K562 (cell line): ENCODE data around the gene TEX22. TPM values are rescaled to one million over a fixed set of nuclear protein-coding genes. Genes with fewer than 3 reads are reported as not detected.

Experiments used
- ATAC-seq: fragments of 200-7000 bp; cut with Tn5 transposase; 3 replicates; pipeline ENCODE4 v1.9.1; 2020; ENCODE audit warnings: moderate library complexity
- BruUV-seq: library from RNA; stranded (reverse); fragments of 400-500 nt; replicated peaks from 2 replicates; lab custom pipeline; 2021; lab: Mats Ljungman, UMichigan
- CTCF ChIA-PET: fragments of 300-600 bp; formaldehyde crosslinking; extraction: SDS; loops from one replicate; lab custom pipeline; 2021; ENCODE audit warnings: low intra/inter-chr PET ratio; lab: Yijun Ruan, JAX
- POLR2A ChIA-PET: fragments of 300-600, 350-650 bp; sonication (Branson Sonifier 250); formaldehyde crosslinking; extraction: SDS; loops from one replicate; lab custom pipeline; 2021; ENCODE audit warnings: antibody characterized with exemption, inconsistent platforms; lab: Yijun Ruan, JAX
- DNase-seq, 4 experiments: peaks; one replicate each; pipeline versions ENCODE4 v3.0.0 to v3.0.0-alpha.2; 2011 to 2018; ENCODE audit warnings: low spot score in 3 of 4, mixed read lengths in 3 of 4; ENCODE audit errors: extremely low read depth in 1 of 4
- FAIRE-seq: peaks from 2 replicates; lab custom pipeline; 2011; peaks lifted over from hg19 to GRCh38; lab: Jason Lieb, UNC
- H2AFZ ChIP-seq: 2 replicates; pipeline ENCODE4 v1.6.0; 2011; ENCODE audit warnings: low read depth, low read length, control low read depth, inconsistent platforms
- H3K27ac ChIP-seq: fragments of 200-600 bp; 3 replicates; pipeline ENCODE4 v1.8.0; 2011; ENCODE audit warnings: low read depth, mild to moderate bottlenecking, control low read depth, inconsistent platforms, low read length, moderate library complexity, mixed read lengths; ENCODE audit errors: extremely low read depth
- H3K27me3 ChIP-seq, 2 experiments: fragments of 300-600 bp in 1 of 2; 2 replicates in 1 of 2; 3 replicates in 1 of 2; pipeline versions ENCODE4 v1.6.0 to v1.8.0; 2011; ENCODE audit warnings: inconsistent platforms in 2 of 2, low read length in 2 of 2, mild to moderate bottlenecking in 1 of 2, mixed read lengths in 1 of 2, moderate library complexity in 1 of 2; ENCODE audit not compliant: control insufficient read depth in 2 of 2, insufficient read depth in 2 of 2
- H3K36me3 ChIP-seq: fragments of 300-600 bp; 3 replicates; pipeline ENCODE4 v1.8.0; 2011; ENCODE audit warnings: mild to moderate bottlenecking, low read length, inconsistent platforms; ENCODE audit not compliant: control insufficient read depth, insufficient read depth
- H3K4me1 ChIP-seq, 2 experiments: fragments of 200-600 bp in 1 of 2; replicated peaks in 1 of 2; 2 replicates in 1 of 2; 3 replicates in 1 of 2; pipeline versions ENCODE4 v1.5.1 to v1.8.0; 2011; ENCODE audit warnings: inconsistent platforms in 2 of 2, low read length in 2 of 2, mild to moderate bottlenecking in 1 of 2, mixed read lengths in 1 of 2, moderate library complexity in 1 of 2; ENCODE audit not compliant: control insufficient read depth in 2 of 2, insufficient read depth in 2 of 2
- H3K4me2 ChIP-seq: 2 replicates; pipeline ENCODE4 v1.6.1; 2011; ENCODE audit warnings: low read length, control low read depth, inconsistent platforms, mixed read lengths; ENCODE audit not compliant: insufficient read depth
- H3K4me3 ChIP-seq: fragments of 200-600 bp; sonication (generic), shearing (Covaris generic); 2 replicates; pipeline ENCODE4 v1.5.1; 2016; ENCODE audit warnings: control low read depth, inconsistent platforms
- H3K79me2 ChIP-seq: fragments of 200-600 bp; 3 replicates; pipeline ENCODE4 v1.8.0; 2011; ENCODE audit warnings: low read length, inconsistent platforms; ENCODE audit not compliant: control insufficient read depth, insufficient read depth
- H3K9ac ChIP-seq, 2 experiments: 2 replicates each; pipeline versions ENCODE4 v1.6.0 to v1.6.1; 2011; ENCODE audit warnings: low read depth in 2 of 2, low read length in 2 of 2, control low read depth in 1 of 2, inconsistent platforms in 1 of 2, mild to moderate bottlenecking in 1 of 2, mixed read lengths in 1 of 2; ENCODE audit not compliant: insufficient read depth in 1 of 2
- H3K9me1 ChIP-seq: one replicate; pipeline ENCODE4 v1.6.0; 2011; ENCODE audit warnings: inconsistent platforms, mild to moderate bottlenecking, low read length, moderate library complexity; ENCODE audit not compliant: control insufficient read depth, insufficient read depth
- H3K9me3 ChIP-seq: replicated peaks from 2 replicates; pipeline ENCODE4 v1.5.1; 2011; ENCODE audit warnings: low read depth, low read length, inconsistent platforms; ENCODE audit not compliant: control insufficient read depth, insufficient read depth
- H4K20me1 ChIP-seq: replicated peaks from 2 replicates; pipeline ENCODE4 v1.6.1; 2011; ENCODE audit warnings: low read length, inconsistent platforms, mixed read lengths; ENCODE audit not compliant: control insufficient read depth, insufficient read depth
- BCOR ChIP-seq: fragments of 450-650 bp; IDR thresholded peaks from 2 replicates; pipeline ENCODE4 v1.6.1; 2016
- DIDO1 ChIP-seq: fragments of 450-650 bp; IDR thresholded peaks from 2 replicates; pipeline ENCODE4 v1.6.1; 2016; ENCODE audit warnings: low read depth, missing biosample characterization, missing genetic modification characterization
- DNMT1 ChIP-seq: fragments of 450-650 bp; IDR thresholded peaks from 2 replicates; pipeline ENCODE4 v1.6.1; 2016; ENCODE audit warnings: antibody characterized with exemption, mild to moderate bottlenecking
- ELF4 ChIP-seq: fragments of 450-650 bp; formaldehyde crosslinking; IDR thresholded peaks from 2 replicates; pipeline ENCODE4 v1.4.0; 2022; ENCODE audit warnings: missing genetic modification characterization
- HNRNPL ChIP-seq: fragments of 200-400 bp; formaldehyde crosslinking; IDR thresholded peaks from 2 replicates; pipeline ENCODE4 v1.6.1; 2017; ENCODE audit warnings: low read depth, mild to moderate bottlenecking, low read length
- NFATC3 ChIP-seq: fragments of 450-650 bp; IDR thresholded peaks from 2 replicates; pipeline ENCODE4 v1.6.1; 2017; ENCODE audit warnings: mild to moderate bottlenecking
- NR2F6 ChIP-seq: fragments of 450-650 bp; formaldehyde crosslinking; IDR thresholded peaks from 2 replicates; pipeline ENCODE4 v1.4.0; 2020; ENCODE audit warnings: mild to moderate bottlenecking
- PML ChIP-seq: IDR thresholded peaks from 2 replicates; pipeline ENCODE4 v1.6.1; 2012; ENCODE audit warnings: low read length, inconsistent platforms
- RBBP5 ChIP-seq: fragments of 200-600 bp; sonication (generic); IDR thresholded peaks from 2 replicates; pipeline ENCODE4 v1.6.1; 2012; ENCODE audit warnings: borderline replicate concordance, mild to moderate bottlenecking, low read length, control low read depth, inconsistent platforms; ENCODE audit not compliant: insufficient read depth, poor library complexity, severe bottlenecking
- SMAD1 ChIP-seq: fragments of 150-350 bp; IDR thresholded peaks from 2 replicates; pipeline ENCODE4 v1.6.1; 2014; ENCODE audit warnings: low read length, low read depth; ENCODE audit not compliant: partially characterized antibody
- SMC3 ChIP-seq: conservative IDR thresholded peaks from 2 replicates; pipeline ENCODE4 v1.6.1; 2011; ENCODE audit warnings: low read depth, low read length, improper control_type of control experiment; ENCODE audit not compliant: insufficient read depth
- SRSF7 ChIP-seq: fragments of 200-400 bp; formaldehyde crosslinking; optimal IDR thresholded peaks from 2 replicates; pipeline ENCODE3; 2017; ENCODE audit warnings: mild to moderate bottlenecking, low read depth, low read length
- TAF9B ChIP-seq: fragments of 450-650 bp; IDR thresholded peaks from 2 replicates; pipeline ENCODE4 v1.6.1; 2018; ENCODE audit warnings: mild to moderate bottlenecking; ENCODE audit not compliant: partially characterized antibody
- TGIF2 ChIP-seq: sonication (generic); formaldehyde crosslinking; IDR thresholded peaks from 2 replicates; pipeline ENCODE4 v1.8.1; 2022; ENCODE audit warnings: mild to moderate bottlenecking, missing genetic modification reagents, moderate library complexity
- ZNF124 ChIP-seq: sonication (generic); formaldehyde crosslinking; IDR thresholded peaks from 2 replicates; pipeline ENCODE4 v1.8.1; 2022; ENCODE audit warnings: missing genetic modification reagents
- ZNF133 ChIP-seq: fragments of 250-450 bp; sonication (Bioruptor Pico); IDR thresholded peaks from 2 replicates; pipeline ENCODE4 v1.4.0; 2020; ENCODE audit warnings: mild to moderate bottlenecking
- ZNF717 ChIP-seq: fragments of 250-450 bp; sonication (Bioruptor Pico); IDR thresholded peaks from 2 replicates; pipeline ENCODE4 v1.5.0; 2021
- WGBS: fragments of 100-300 bp; shearing (Covaris generic); methylation state at CpG from one replicate; pipeline ENCODE4 v1.1.6; 2016; ENCODE audit warnings: low coverage, mixed read lengths; ENCODE audit not compliant: insufficient coverage; ENCODE audit errors: missing lambda C conversion rate; 5-methylcytosine and 5-hydroxymethylcytosine counted together
- in situ Hi-C: fragments of 300-500 bp; cut with MboI; formaldehyde crosslinking; loops from 4 replicates; pipeline ENCODE4 v1.15.0; 2018; ENCODE audit warnings: inconsistent platforms, mixed read lengths
- intact Hi-C: fragments of 100-400 bp; cut with micrococcal nuclease; formaldehyde crosslinking; loops from 2 replicates; pipeline ENCODE4 v1.14.2; 2022
- polyA plus RNA-seq, 8 experiments: library from polyadenylated mRNA; depleted of rRNA in 4 of 8; stranded (reverse) in 5 of 8; unstranded in 3 of 8; fragments of >200 nt; fragmentation: Nextera tagmentation in 2 of 8; fragmentation: Illumina TruSeq in 1 of 8; extraction: Ambion mirVana in 2 of 8; extraction: Trizol in 1 of 8; gene quantifications; 2 replicates each; pipeline versions ENCODE4 v1.2.1 to v1.2.3, GENCODE V29; 2011 to 2014; ENCODE audit warnings: inconsistent platforms in 1 of 8, missing spikeins in 1 of 8
- total RNA-seq, 7 experiments: library from RNA; depleted of rRNA in 6 of 7; stranded (reverse); fragments of >200 nt in 6 of 7; fragmentation: Illumina TruSeq in 2 of 7; extraction: Trizol in 2 of 7; gene quantifications; 2 replicates each; pipeline versions ENCODE4 v1.2.1 to v1.2.3, GENCODE V29; 2011 to 2021; ENCODE audit warnings: low replicate concordance in 1 of 7
- TF ChIP-seq, protein P1 (sequence below): IDR thresholded peaks from 2 replicates; pipeline ENCODE4 v1.6.1; 2011; ENCODE audit warnings: borderline replicate concordance, low read depth, mild to moderate bottlenecking, moderate library complexity, low read length; ENCODE audit not compliant: insufficient read depth, poor library complexity, severe bottlenecking
- TF ChIP-seq, protein P2 (sequence below): fragments of 450-650 bp; IDR thresholded peaks from 2 replicates; pipeline ENCODE4 v1.6.1; 2018; ENCODE audit not compliant: partially characterized antibody

Gene TEX22
- total and polyA plus RNA-seq, 9 of the 15 experiments (the other 6 are each of a cell fraction or from before 2014, with no cell fraction given), result 0.04 to 1.7 (median 0.23) TPM; not detected in 2

DNA sequence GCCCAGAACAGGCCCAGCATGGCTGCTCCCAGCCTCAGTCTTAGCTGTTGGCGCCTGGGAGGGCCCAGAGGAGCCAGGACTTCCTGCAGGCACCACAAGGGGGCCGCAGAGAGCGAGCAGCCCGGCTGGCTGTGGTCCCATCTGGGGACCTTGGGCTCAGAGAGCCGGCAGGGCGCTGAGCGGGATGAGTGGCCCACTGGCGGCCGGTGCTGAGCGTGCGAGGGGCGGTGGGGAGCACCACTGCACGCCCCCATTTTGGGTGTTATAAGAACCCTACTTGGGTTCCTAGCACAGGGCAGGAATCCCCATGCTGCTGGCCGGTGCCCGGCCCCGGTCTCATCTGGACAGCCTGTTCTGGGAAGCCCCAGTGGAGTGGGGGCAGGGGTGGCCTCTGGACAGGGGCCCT is 50.4 kb downstream of the TEX22 start:
- FAIRE-seq, result no peak
- H3K9me1 ChIP-seq, result no peaks in the 10 kb centered on the region
- 0 out of 3 replicates have a peak, but pooled peaks cover 5% of the 10 kb centered on the region for H3K79me2 ChIP-seq
- CTCF ChIA-PET, result interaction anchor here (1.4 kb wide), 1 partner anchor 80 kb away, joined by 4 read pairs; no protein-coding TSS in a partner anchor
- intact Hi-C loops (loop anchor here (5.0 kb wide), 1 partner anchor 39 kb away; the partner anchor contains the start of gene CRIP1), in situ Hi-C loops (no loop called here)
- POLR2A ChIA-PET, result interaction anchor here (0.6 to 0.7 kb wide), 2 partner anchors 16 to 21 kb away, joined by 3 to 7 read pairs; no protein-coding TSS in a partner anchor
- no peaks in the 10 kb centered on the region for H3K9me3 ChIP-seq
- peak; percentile 99 for ATAC-seq
- no peaks in the 10 kb centered on the region for H3K27me3 ChIP-seq
- H2AFZ ChIP-seq, result no peak overlapping the region
- H3K4me2 ChIP-seq, result no peak overlapping the region
- BruUV-seq, result no TSS peak
- H3K4me3 ChIP-seq, result no peak overlapping the region
- H4K20me1 ChIP-seq, result no peaks in the 10 kb centered on the region
- H3K36me3 ChIP-seq, result peaks cover 52% of the 10 kb centered on the region; the same call in 1 of the 3 replicates
- H3K9ac ChIP-seq, result peak overlapping the region in 1 of 2 experiments; percentile 52; a peak in 1 of 4 replicates
- 55% methylated on average over 7 of the region's 16 CpGs for WGBS
- no peak overlapping the region for H3K27ac ChIP-seq
- peaks cover 0 to 48% of the 10 kb centered on the region in 2 experiments; a peak in 2 of 5 replicates for H3K4me1 ChIP-seq
- peak; percentile 66 to 73 (median 72) for DNase-seq
- TF ChIP-seq TGIF2 (no peak), SMC3 (0 out of 2 replicates have a peak, but pooled peaks have one; percentile 43), NFATC3 (no peak), NR2F6 (CRISPR knock-in tag) (no peak), BCOR (no peak), DIDO1 (tag) (no peak), ZNF133 (CRISPR knock-in tag) (no peak), HNRNPL (no peak), SMAD1 (no peak), ZNF717 (CRISPR knock-in tag) (no peak), PML (no peak), ELF4 (CRISPR knock-in tag) (no peak), SRSF7 (no peak), DNMT1 (no peak), RBBP5 (no peak), ZNF124 (CRISPR knock-in tag) (no peak), TAF9B (no peak)
- TF ChIP-seq, protein P1, sequence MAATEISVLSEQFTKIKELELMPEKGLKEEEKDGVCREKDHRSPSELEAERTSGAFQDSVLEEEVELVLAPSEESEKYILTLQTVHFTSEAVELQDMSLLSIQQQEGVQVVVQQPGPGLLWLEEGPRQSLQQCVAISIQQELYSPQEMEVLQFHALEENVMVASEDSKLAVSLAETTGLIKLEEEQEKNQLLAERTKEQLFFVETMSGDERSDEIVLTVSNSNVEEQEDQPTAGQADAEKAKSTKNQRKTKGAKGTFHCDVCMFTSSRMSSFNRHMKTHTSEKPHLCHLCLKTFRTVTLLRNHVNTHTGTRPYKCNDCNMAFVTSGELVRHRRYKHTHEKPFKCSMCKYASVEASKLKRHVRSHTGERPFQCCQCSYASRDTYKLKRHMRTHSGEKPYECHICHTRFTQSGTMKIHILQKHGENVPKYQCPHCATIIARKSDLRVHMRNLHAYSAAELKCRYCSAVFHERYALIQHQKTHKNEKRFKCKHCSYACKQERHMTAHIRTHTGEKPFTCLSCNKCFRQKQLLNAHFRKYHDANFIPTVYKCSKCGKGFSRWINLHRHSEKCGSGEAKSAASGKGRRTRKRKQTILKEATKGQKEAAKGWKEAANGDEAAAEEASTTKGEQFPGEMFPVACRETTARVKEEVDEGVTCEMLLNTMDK, result peak; percentile 45
- TF ChIP-seq, protein P2, sequence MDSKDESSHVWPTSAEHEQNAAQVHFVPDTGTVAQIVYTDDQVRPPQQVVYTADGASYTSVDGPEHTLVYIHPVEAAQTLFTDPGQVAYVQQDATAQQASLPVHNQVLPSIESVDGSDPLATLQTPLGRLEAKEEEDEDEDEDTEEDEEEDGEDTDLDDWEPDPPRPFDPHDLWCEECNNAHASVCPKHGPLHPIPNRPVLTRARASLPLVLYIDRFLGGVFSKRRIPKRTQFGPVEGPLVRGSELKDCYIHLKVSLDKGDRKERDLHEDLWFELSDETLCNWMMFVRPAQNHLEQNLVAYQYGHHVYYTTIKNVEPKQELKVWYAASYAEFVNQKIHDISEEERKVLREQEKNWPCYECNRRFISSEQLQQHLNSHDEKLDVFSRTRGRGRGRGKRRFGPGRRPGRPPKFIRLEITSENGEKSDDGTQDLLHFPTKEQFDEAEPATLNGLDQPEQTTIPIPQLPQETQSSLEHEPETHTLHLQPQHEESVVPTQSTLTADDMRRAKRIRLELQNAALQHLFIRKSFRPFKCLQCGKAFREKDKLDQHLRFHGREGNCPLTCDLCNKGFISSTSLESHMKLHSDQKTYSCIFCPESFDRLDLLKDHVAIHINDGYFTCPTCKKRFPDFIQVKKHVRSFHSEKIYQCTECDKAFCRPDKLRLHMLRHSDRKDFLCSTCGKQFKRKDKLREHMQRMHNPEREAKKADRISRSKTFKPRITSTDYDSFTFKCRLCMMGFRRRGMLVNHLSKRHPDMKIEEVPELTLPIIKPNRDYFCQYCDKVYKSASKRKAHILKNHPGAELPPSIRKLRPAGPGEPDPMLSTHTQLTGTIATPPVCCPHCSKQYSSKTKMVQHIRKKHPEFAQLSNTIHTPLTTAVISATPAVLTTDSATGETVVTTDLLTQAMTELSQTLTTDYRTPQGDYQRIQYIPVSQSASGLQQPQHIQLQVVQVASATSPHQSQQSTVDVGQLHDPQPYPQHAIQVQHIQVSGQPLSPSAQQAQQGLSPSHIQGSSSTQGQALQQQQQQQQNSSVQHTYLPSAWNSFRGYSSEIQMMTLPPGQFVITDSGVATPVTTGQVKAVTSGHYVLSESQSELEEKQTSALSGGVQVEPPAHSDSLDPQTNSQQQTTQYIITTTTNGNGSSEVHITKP, result no peak
